PFSK-1 (cell line): ENCODE results near the gene GRIN1.

ENCODE experiments used
- POLR2AphosphoS5 ChIP-seq: IDR thresholded peaks from 2 replicates; pipeline ENCODE4 v1.6.1; 2012; ENCODE audit warnings: low read depth, mild to moderate bottlenecking, control low read depth, low read length, moderate library complexity
- REST ChIP-seq, 2 experiments: IDR thresholded peaks; 2 replicates each; pipeline versions ENCODE4 v1.6.1 to v1.8.0; 2011 to 2012; ENCODE audit warnings: low read depth in 2 of 2, low read length in 2 of 2, control low read depth in 1 of 2, inconsistent platforms in 1 of 2, mild to moderate bottlenecking in 1 of 2, moderate library complexity in 1 of 2; ENCODE audit not compliant: insufficient read depth in 1 of 2
- SIN3A ChIP-seq: IDR thresholded peaks from 2 replicates; pipeline ENCODE4 v1.6.1; 2012; ENCODE audit warnings: mild to moderate bottlenecking, low read length, moderate library complexity, borderline replicate concordance; ENCODE audit not compliant: insufficient read depth
- TAF1 ChIP-seq: IDR thresholded peaks from 2 replicates; pipeline ENCODE4 v1.6.1; 2012; ENCODE audit warnings: low read length, control low read depth, borderline replicate concordance; ENCODE audit not compliant: insufficient read depth

- TF ChIP-seq REST (IDR thresholded peaks at IDR 0.05; ENCODE audit: insufficient read depth in 1 of 2, low read depth in 2 of 2, low read length in 2 of 2), result no peak
- no peak for TF ChIP-seq TAF1
- no peak for TF ChIP-seq SIN3A
- no peak for TF ChIP-seq POLR2AphosphoS5
These were observed 75.7 kb downstream of the GRIN1 start for GRCh38 chr9:137214620-137215019.
